DND-41 (cell line): Measurements from ENCODE around the gene UBAP2.

Source experiments
- EZH2 ChIP-seq: IDR thresholded peaks from 3 replicates; pipeline ENCODE4 v1.6.1; 2012; ENCODE audit warnings: borderline replicate concordance, low read depth, mild to moderate bottlenecking, moderate library complexity, low read length, inconsistent platforms; ENCODE audit not compliant: severe bottlenecking
- TF ChIP-seq, protein P1 (sequence below): IDR thresholded peaks from 2 replicates; pipeline ENCODE4 v1.5.1; 2012; ENCODE audit warnings: borderline replicate concordance, low read length, moderate library complexity, mild to moderate bottlenecking; ENCODE audit not compliant: poor library complexity, severe bottlenecking; ENCODE audit errors: extremely low read depth

DNA sequence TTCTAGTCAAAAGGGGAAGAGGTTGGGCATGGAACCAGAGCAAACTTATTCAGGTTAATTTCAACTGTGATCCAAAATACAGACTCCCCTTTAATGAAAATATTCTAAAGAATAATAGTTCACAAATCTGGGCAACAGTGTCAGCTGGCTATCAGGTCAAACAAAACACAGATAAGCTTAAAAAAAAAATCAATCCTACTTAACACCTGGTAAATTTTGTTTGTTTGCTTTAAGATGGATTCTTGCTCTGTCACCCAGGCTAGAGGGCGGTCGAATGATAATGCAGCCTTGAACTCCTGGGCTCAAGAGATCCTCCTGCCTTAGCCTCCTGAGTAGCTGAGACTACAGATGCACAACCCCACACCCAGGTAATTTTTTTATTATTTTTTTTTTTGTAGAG, 89.0 kb downstream of the UBAP2 start:
- TF ChIP-seq, protein P1, sequence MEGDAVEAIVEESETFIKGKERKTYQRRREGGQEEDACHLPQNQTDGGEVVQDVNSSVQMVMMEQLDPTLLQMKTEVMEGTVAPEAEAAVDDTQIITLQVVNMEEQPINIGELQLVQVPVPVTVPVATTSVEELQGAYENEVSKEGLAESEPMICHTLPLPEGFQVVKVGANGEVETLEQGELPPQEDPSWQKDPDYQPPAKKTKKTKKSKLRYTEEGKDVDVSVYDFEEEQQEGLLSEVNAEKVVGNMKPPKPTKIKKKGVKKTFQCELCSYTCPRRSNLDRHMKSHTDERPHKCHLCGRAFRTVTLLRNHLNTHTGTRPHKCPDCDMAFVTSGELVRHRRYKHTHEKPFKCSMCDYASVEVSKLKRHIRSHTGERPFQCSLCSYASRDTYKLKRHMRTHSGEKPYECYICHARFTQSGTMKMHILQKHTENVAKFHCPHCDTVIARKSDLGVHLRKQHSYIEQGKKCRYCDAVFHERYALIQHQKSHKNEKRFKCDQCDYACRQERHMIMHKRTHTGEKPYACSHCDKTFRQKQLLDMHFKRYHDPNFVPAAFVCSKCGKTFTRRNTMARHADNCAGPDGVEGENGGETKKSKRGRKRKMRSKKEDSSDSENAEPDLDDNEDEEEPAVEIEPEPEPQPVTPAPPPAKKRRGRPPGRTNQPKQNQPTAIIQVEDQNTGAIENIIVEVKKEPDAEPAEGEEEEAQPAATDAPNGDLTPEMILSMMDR: no peak
- TF ChIP-seq EZH2: no peak
